Parathyroid adenoma (tissue), 2 donors: ENCODE measurements around the gene RPS6KA6.

Experiments used
- H2AFZ ChIP-seq: fragments of 300-600 bp; sonication (generic); one replicate; pipeline ENCODE4 v1.7.0; 2017; ENCODE audit warnings: antibody characterized with exemption, mild to moderate bottlenecking
- H3K27ac ChIP-seq: fragments of 300-600 bp; sonication (generic); one replicate; pipeline ENCODE4 v1.7.0; 2017
- H3K27me3 ChIP-seq: fragments of 300-600 bp; sonication (generic); one replicate; pipeline ENCODE4 v1.7.0; 2017; ENCODE audit warnings: low read length; ENCODE audit not compliant: control insufficient read depth, insufficient read depth
- H3K36me3 ChIP-seq: fragments of 300-600 bp; sonication (generic); one replicate; pipeline ENCODE4 v1.7.0; 2017; ENCODE audit warnings: low read length; ENCODE audit not compliant: control insufficient read depth, insufficient read depth
- H3K4me1 ChIP-seq: fragments of 300-600 bp; sonication (generic); one replicate; pipeline ENCODE4 v1.7.0; 2017; ENCODE audit warnings: control low read depth
- H3K4me2 ChIP-seq: fragments of 300-600 bp; sonication (generic); one replicate; pipeline ENCODE4 v1.7.0; 2017; ENCODE audit warnings: low read length
- H3K4me3 ChIP-seq: fragments of 300-600 bp; sonication (generic); one replicate; pipeline ENCODE4 v1.7.0; 2017; ENCODE audit warnings: low read depth, low read length
- H3K79me2 ChIP-seq: fragments of 300-600 bp; sonication (generic); one replicate; pipeline ENCODE4 v1.7.0; 2017; ENCODE audit warnings: control low read depth
- H3K9ac ChIP-seq: fragments of 300-600 bp; sonication (generic); one replicate; pipeline ENCODE4 v1.7.0; 2017; ENCODE audit warnings: mild to moderate bottlenecking
- H3K9me3 ChIP-seq: fragments of 300-600 bp; sonication (generic); one replicate; pipeline ENCODE4 v1.7.0; 2017; ENCODE audit warnings: low read length; ENCODE audit not compliant: control insufficient read depth
- CTCF ChIP-seq: fragments of 300-600 bp; sonication (generic); IDR thresholded peaks from one replicate; pipeline ENCODE4 v1.7.0; 2017; ENCODE audit warnings: antibody characterized with exemption, mild to moderate bottlenecking
- donor health status: primary hyperparathyroidism.

RPS6KA6 gene

GRCh38 chrX:84064814-84065213 lies 123.2 kb downstream of the RPS6KA6 start:
- no peak overlapping the region for H3K4me3 ChIP-seq
- H3K9me3 ChIP-seq: no peaks in the 10 kb centered on the region
- no peaks in the 10 kb centered on the region for H3K4me1 ChIP-seq
- no peaks in the 10 kb centered on the region for H3K36me3 ChIP-seq
- TF ChIP-seq CTCF: no peak
- H3K4me2 ChIP-seq: no peak overlapping the region
- H3K9ac ChIP-seq: no peak overlapping the region
- H3K79me2 ChIP-seq: no peaks in the 10 kb centered on the region
- H3K27me3 ChIP-seq: no peaks in the 10 kb centered on the region
- H3K27ac ChIP-seq: no peak overlapping the region
- no peak overlapping the region for H2AFZ ChIP-seq

DNA sequence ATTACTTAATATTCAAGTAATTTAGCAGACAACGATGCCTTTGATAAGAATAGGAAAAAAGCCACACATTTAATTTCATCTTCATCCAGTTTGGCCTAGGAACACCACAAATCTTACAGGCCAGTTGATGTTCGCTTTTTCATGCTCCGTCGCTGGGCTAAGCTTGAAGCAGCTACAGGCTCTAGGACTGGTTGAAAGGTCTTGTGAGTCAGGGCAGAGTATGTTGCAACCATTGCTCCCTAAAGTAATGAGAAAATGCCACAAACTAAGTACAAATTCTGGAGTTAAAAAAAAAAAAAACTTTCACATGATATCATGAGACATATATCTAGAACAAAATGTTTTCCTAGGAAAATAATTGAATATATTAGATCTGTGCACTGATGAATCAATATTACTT lies 123.8 kb downstream of the RPS6KA6 start:
- Histone ChIP-seq H3K27me3 (no peaks in the 10 kb centered on the region), H3K36me3 (no peaks in the 10 kb centered on the region), H3K9me3 (no peaks in the 10 kb centered on the region), H3K4me3 (no peak overlapping the region), H3K79me2 (no peaks in the 10 kb centered on the region), H2AFZ (no peak overlapping the region), H3K4me1 (no peaks in the 10 kb centered on the region), H3K9ac (no peak overlapping the region), H3K27ac (no peak overlapping the region), H3K4me2 (no peak overlapping the region)
- TF ChIP-seq CTCF: no peak

DNA sequence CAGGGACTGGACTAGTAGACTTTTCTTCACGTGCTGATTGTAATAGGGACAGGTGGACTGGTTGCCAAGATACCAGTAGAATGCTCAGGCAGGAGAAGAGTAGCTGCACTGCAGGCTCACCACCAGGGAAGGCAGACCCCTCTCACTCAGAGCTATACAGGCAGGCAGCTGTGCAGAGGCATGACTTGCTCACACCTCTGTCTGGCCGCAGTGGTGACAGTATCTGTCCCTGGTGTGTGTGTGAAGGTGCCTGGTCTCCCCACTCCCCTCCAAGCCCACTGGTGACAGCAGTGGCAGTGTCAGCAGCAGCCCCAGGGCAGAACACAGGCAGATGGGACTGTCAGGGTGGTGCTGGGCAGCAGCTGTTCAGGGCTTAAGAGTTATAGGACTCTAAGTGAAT lies 140.7 kb downstream of the RPS6KA6 start:
- no peak for TF ChIP-seq CTCF
- Histone ChIP-seq H3K27ac (no peak overlapping the region), H3K27me3 (no peaks in the 10 kb centered on the region), H3K9me3 (no peaks in the 10 kb centered on the region), H3K36me3 (no peaks in the 10 kb centered on the region), H3K79me2 (no peaks in the 10 kb centered on the region), H3K4me1 (no peaks in the 10 kb centered on the region), H3K4me3 (no peak overlapping the region), H2AFZ (no peak overlapping the region), H3K4me2 (no peak overlapping the region), H3K9ac (no peak overlapping the region)

DNA sequence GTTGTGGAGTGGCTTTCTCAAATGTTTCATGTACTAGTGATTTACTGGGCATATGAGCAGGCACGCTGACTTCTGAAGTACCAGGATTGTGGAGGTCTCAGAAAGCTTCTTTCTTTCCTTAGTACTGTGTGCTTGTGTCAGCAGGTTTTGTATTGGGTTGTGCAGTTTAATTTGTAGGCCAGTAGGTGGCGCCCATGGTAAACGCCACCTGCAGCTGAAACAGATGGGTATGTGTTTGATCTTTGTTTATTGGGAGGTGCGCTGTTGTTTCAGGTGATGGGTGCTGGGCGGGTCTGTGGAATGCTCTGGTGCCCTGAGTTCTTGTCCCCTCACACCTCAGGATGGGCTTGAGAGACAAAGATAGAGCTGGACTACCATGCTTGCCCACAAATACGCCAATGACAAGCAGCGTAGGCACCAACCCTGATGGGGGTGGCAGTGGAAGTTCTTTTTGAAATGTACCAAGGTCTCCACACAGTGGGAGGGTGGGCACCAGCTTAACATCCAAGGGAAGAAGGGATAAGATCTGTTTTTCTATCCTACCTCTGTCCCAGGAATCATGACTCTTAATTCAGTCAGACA lies 141.5 kb downstream of the RPS6KA6 start:
- H3K4me1 ChIP-seq: no peaks in the 10 kb centered on the region
- no peak overlapping the region for H3K9ac ChIP-seq
- no peak overlapping the region for H3K4me2 ChIP-seq
- no peaks in the 10 kb centered on the region for H3K36me3 ChIP-seq
- H2AFZ ChIP-seq: no peak overlapping the region
- H3K9me3 ChIP-seq: no peaks in the 10 kb centered on the region
- H3K79me2 ChIP-seq: no peaks in the 10 kb centered on the region
- TF ChIP-seq CTCF: peak; percentile 52
- H3K4me3 ChIP-seq: no peak overlapping the region
- H3K27me3 ChIP-seq: no peaks in the 10 kb centered on the region
- H3K27ac ChIP-seq: no peak overlapping the region

DNA sequence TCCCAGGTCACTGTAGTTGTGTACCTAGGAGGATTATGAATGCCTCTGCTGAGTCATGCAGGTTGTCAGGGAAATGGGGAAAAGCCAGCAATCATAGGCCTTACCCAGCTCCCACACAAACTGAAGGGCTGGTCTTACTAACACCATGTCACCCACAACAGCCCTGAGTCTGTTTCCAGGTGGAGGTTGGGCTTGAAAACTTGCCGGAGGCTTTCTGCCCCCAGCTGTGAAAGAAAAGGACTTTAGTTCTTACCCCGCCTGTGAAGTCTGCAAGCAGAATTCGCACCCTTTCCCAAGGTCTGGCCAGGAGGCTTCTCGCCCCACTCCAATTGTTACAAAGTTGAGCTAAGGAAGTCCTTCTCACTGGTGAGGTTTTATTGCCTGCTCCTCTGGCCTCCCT lies 143.9 kb downstream of the RPS6KA6 start:
- no peaks in the 10 kb centered on the region for H3K36me3 ChIP-seq
- no peak overlapping the region for H3K27ac ChIP-seq
- no peaks in the 10 kb centered on the region for H3K79me2 ChIP-seq
- no peak overlapping the region for H3K9ac ChIP-seq
- H3K4me2 ChIP-seq: no peak overlapping the region
- no peak for TF ChIP-seq CTCF
- H3K9me3 ChIP-seq: no peaks in the 10 kb centered on the region
- H2AFZ ChIP-seq: no peak overlapping the region
- H3K4me3 ChIP-seq: no peak overlapping the region
- no peaks in the 10 kb centered on the region for H3K27me3 ChIP-seq
- H3K4me1 ChIP-seq: no peaks in the 10 kb centered on the region
